Activated CD8-positive, alpha-beta memory T cell treated with anti-CD3 and anti-CD28 coated beads for 24 hours (primary cell): ENCODE results near the gene ZC3H10.
"Not testable (repeated sequence)": the region's sequence is repeated elsewhere in the genome, so short reads cannot be mapped to it uniquely, and the experiment has no call there.

Source experiments
- DNase-seq: peaks from one replicate; pipeline ENCODE4 v3.0.0-alpha.2; 2020

The ZC3H10 gene

DNA sequence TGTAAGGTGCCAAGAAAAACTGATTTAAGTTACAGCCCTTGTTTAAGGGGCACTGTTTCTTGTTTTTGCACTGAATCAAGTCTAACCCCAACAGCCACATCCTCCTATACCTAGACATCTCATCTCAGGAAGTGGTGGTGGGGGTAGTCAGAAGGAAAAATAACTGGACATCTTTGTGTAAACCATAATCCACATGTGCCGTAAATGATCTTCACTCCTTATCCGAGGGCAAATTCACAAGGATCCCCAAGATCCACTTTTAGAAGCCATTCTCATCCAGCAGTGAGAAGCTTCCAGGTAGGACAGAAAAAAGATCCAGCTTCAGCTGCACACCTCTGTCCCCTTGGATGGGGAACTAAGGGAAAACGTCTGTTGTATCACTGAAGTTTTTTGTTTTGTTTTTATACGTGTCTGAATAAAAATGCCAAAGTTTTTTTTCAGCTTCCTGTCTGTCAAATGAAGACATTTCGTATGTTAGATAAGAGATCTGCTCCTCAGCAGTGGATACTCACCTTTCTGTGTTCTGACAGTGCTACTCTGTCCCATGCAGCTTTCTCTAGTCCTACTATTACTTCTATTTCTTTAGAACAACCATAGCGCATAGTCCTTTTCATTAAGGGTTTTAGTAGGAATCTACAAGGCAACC lies 14.9 kb upstream of the ZC3H10 start:
- no peak for DNase-seq

DNA sequence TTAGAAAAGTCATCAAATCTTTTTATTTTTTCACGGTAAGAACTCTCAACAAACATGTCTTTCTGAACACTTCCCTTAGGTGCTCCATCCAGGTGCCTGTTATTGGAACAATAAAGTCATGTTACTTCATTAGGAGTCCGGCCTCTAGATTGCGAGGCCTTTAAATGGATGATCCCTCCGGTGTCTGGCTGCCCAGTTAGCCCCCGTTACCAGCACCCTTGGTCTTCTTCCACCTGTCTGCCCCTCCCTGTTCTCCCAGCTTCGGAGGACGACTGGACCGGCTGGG lies 14.3 kb upstream of the ZC3H10 start:
- DNase-seq = no peak

- DNase-seq = peak; percentile 98
Measured at GRCh38 chr12:56104109-56104814, 13.8 kb upstream of the ZC3H10 start, which contains the start of gene PA2G4. Gene PA2G4, plus strand, starts transcription at chr12:56104559. Its CDS starts 179 bp downstream, at chr12:56104738.

DNA sequence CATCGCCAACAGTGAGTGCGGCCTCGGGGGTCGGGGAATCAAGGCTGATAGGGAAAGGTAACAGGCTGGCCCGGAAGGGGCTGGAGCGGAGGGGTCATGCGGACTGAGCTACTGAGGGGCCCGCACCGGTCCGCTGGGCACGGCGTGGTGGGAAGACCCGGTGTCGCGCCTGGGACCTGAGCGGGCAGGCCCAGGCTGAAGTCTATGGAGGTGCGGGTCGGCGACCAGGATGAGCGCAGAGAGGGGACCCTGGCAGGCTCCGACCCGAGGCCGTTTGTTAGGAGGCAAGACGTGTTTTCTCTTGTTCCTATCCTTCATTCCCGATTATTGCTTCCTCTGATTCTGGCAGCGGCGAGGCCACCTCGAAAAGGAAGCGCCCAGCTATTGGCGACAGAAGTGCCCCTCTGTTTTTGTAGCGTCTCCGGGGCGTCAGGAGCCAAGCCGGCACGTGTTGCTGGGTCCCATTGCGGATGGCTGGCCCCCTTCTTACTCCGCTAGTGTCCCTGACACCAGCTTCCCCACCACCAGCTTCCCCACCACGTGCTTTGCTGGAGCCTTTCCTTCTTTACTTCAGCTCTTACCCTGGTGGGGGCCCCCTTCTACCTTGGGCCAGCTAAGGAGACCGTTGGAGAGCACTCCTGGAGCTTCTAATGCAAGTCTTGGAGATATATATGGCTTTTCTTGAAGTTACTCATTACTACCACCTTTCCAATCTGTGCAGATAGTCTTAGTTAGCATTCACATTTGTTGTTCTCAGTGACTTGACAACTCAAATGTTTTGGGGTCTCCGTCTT lies 13.1 kb upstream of the ZC3H10 start:
- DNase-seq = no peak

DNA sequence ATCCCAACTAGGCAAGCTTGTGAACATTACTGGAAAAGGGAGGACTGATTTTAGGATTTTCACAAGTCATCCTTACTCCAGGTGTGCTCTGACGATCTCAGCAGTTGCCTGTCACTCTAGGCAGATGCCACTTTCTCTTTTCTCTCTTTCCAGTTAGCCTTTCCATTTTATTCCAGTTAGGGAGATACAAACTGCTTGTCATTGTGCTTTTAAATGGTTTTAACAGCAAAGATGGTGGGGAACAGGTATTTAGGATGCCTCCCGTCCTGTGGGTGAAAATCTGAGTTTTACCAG lies 12.5 kb upstream of the ZC3H10 start:
- DNase-seq = no peak

- DNase-seq = no peak
Measured at GRCh38 chr12:56107242-56107641, 10.8 kb upstream of the ZC3H10 start.

- DNase-seq = no peak
Measured at GRCh38 chr12:56110571-56110970, 7.5 kb upstream of the ZC3H10 start.

DNA sequence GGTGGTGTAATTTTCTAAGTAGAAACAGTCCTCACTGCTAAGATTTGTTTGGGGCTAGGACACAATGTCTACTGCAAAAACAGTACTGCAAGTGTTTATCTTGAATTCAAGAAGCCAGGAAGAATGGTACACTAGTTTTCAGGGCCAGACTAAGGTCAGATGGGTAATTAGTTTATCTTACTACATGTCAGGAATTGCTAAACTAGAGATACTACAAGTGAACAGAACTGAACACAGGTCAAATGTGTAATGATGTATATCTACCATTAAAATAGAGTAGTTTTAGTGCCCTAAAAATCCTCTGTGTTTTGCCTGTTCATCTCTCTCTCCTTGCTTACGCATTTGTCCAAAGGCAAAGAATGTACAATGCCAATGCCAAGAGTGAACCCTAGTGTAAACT lies 4.0 kb upstream of the ZC3H10 start:
- DNase-seq = no peak

DNA sequence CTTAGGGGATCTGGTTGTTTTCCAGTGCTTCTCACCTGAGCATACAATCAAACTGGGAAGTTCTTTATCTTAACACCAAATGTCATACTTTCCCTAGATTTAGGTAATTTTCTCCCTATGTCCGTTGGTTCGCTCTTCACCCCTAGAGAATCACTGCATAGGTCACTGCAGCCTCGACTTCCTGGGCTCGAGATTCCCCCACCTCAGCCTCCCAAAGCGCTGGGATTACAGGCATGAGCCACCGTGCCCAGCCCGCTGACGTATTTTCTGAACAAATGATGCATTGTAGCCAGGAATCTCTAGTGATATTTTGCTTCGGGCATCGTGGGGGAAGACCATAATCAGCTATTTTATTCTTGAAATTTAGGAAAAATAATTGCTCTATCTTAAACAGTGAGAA lies 2.7 kb upstream of the ZC3H10 start:
- no peak for DNase-seq

- peak; percentile 98 for DNase-seq
Measured at GRCh38 chr12:56116267-56117081, 1.6 kb upstream of the ZC3H10 start, which contains the start of gene RPL41. Gene RPL41, plus strand, starts transcription at chr12:56116633.

GRCh38 chr12:56117082-56117706 lies 872 bp upstream of the ZC3H10 start:
- not testable (repeated sequence) for DNase-seq

GRCh38 chr12:56118688-56119357 lies 757 bp downstream of the ZC3H10 start:
- DNase-seq = no peak

DNA sequence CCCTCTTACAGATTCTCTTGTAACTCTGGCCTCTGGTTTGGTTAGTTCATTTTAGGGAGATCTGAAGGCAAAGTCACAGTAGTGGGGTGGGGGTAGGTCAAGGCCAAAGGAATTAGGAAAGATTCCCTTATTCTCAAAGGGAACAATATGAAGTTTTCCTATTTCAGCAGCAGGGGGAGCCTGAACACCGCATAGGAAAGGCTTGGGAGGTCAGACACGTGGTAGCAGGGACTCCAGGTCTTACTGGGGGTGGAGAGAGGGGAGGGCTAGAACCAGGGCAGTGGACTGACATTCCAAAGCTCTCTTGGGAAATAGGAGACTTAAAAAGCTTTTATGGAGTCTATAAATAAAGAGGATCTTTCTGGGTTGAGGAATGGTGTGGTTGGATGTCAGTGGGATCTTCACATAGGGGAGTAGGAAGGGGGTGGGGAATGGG lies 1.3 kb downstream of the ZC3H10 start:
- DNase-seq = peak; percentile 77

- DNase-seq = no peak
Measured at GRCh38 chr12:56120158-56120846, 2.2 kb downstream of the ZC3H10 start.

DNA sequence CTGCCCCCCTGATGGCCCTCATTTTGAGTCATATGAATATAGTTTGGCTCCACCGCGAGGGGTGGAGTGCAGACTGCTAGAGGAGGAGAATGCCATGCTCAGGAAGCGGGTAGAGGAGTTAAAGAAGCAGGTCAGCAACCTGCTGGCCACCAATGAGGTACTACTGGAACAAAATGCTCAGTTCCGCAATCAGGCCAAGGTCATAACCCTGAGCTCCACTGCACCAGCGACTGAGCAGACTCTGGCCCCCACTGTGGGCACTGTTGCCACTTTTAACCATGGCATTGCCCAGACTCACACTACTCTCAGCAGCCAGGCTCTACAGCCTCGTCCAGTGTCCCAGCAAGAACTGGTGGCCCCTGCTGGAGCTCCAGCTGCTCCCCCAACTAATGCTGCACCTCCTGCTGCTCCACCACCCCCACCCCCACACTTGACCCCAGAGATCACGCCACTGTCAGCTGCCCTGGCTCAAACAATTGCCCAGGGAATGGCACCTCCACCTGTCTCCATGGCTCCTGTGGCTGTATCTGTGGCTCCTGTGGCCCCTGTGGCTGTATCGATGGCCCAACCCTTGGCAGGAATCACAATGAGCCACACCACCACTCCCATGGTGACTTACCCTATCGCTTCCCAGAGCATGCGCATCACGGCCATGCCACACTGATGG lies 3.3 kb downstream of the ZC3H10 start:
- no peak for DNase-seq

GRCh38 chr12:56122637-56123036 lies 4.6 kb downstream of the ZC3H10 start:
- DNase-seq = no peak

- no peak for DNase-seq
Measured at GRCh38 chr12:56124133-56124532, 6.1 kb downstream of the ZC3H10 start.

DNA sequence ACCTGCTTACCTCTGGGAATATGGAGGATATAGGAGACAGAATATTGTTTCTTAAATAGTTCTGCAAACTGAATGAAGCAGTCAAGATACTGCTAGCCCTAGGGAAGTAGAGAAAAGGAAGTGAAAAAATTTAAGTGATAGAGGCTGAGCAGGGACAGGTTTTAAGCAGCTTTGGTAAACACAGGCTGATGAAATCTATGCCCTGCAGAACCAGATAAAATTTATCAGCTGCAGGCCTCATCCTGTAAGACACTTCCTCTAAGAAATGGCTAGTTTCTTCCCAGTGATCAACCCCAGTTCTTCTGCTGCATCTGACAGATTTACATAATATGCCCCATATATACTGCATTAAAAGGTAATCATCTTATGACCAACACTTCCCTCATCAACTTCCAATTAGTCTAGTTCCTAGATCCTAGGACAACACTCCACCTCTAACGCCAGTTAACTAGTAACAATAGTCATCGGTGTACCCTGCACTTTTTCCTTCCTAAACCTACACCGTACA lies 8.7 kb downstream of the ZC3H10 start:
- DNase-seq = no peak

DNA sequence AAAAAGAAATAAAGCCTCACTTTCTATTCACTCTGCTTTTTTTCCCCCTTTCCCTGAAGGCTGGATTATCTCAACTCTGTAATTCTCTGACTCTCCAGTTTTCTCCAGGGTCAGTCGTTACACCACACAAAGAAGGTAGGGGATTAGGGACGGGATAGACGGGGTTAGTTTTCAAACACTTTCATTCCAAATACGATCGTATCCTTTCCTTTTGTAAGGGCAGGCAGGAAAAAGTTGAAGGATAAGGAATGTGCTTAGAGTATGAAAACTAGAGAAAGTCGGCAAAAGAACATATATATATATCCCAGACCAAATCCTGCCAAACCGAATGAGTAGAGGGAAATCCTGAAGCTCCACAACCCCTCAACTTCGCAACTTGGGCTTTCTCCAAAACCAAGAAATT lies 9.4 kb downstream of the ZC3H10 start:
- DNase-seq = no peak

DNA sequence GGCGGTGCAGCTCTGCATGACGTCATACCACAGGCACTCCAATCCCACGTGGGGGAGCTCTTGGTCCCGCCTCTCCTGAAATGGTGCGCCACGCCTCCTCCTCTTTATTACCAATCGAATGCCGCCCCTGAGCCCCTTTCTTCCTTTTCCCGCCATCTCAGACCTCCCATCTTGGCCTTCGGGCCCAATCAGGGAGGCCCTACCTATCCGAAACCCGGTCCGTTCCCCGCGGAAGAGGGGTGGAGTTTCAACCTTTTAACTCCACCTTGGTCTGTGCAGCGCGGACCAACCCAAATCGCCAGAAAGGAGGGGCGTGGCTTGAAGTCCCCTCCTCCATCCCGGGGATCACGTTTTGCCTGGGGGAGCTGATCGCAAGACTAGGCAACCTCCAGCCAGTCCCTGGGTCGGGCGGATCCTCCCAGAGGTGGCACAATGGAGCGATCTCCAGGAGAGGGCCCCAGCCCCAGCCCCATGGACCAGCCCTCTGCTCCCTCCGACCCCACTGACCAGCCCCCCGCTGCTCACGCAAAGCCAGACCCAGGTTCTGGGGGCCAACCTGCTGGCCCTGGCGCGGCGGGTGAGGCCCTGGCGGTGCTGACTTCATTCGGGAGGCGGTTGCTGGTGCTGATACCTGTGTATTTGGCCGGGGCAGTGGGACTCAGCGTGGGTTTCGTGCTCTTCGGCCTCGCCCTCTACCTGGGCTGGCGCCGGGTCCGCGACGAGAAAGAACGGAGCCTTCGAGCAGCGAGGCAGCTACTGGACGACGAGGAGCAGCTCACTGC lies 10.0 kb downstream of the ZC3H10 start, which contains the start of gene ESYT1:
TSS of gene ESYT1 (plus strand) at position 380 of the 782 bp plus-strand sequence. CDS start at position 433, 53 bp downstream.
- peak; percentile 95 for DNase-seq
